Peyer's patch (tissue), 4 donors: Measurements from ENCODE around the gene GPR21.

Source experiments
- CTCF ChIP-seq, 6 experiments: fragments of 450-650 bp in 4 of 6; fragments of 200-600 bp in 2 of 6; sonication (generic) in 1 of 6; IDR thresholded peaks; one replicate each; pipeline ENCODE4 v1.5.1; 2017 to 2019; ENCODE audit warnings: antibody characterized with exemption in 6 of 6, mild to moderate bottlenecking in 3 of 6, moderate library complexity in 1 of 6
- POLR2A ChIP-seq, 2 donors: fragments of 450-650 bp; IDR thresholded peaks; one replicate each; pipeline ENCODE4 v1.5.1; 2017; ENCODE audit warnings: antibody characterized with exemption in 2 of 2, mild to moderate bottlenecking in 2 of 2, moderate library complexity in 2 of 2

- TF ChIP-seq POLR2A (IDR thresholded peaks at IDR 0.05), result no peak
- TF ChIP-seq CTCF (IDR thresholded peaks at IDR 0.05), result no peak
These were observed 15.3 kb downstream of the GPR21 start for GRCh38 chr9:123048748-123049147.
